SK-N-SH treated with all-trans-retinoic acid at 6 μM for 48 hours (cell line): ENCODE measurements around the gene DNLZ.
A peak's percentile ranks its signal among the peaks of the same experiment; 100 is the strongest.

Experiments used
- ATAC-seq: fragments of 200-7000 bp; cut with Tn5 transposase; 3 replicates; pipeline ENCODE4 v1.9.1; 2020; ENCODE audit warnings: mild to moderate bottlenecking, moderate library complexity
- ARNTL ChIP-seq: fragments of 450-650 bp; formaldehyde crosslinking; IDR thresholded peaks from 2 replicates; pipeline ENCODE4 v1.5.0; 2020; ENCODE audit warnings: low read depth, mild to moderate bottlenecking, moderate library complexity, borderline replicate concordance
- BACH2 ChIP-seq: fragments of 250-450 bp; sonication (Bioruptor Pico); IDR thresholded peaks from 2 replicates; pipeline ENCODE4 v1.9.0; 2021; ENCODE audit warnings: mild to moderate bottlenecking, borderline replicate concordance
- CSDC2 ChIP-seq: fragments of 250-450 bp; sonication (Bioruptor Pico); IDR thresholded peaks from 2 replicates; pipeline ENCODE4 v1.5.0; 2020; ENCODE audit warnings: mild to moderate bottlenecking, moderate library complexity
- ESRRG ChIP-seq: fragments of 250-450 bp; sonication (Bioruptor Pico); IDR thresholded peaks from 2 replicates; pipeline ENCODE4 v1.6.1; 2021; ENCODE audit warnings: mild to moderate bottlenecking
- GLIS3 ChIP-seq: fragments of 250-450 bp; sonication (Bioruptor Pico); IDR thresholded peaks from 2 replicates; pipeline ENCODE4 v1.5.0; 2020; ENCODE audit warnings: mild to moderate bottlenecking, moderate library complexity
- OSR1 ChIP-seq: fragments of 250-450 bp; sonication (Bioruptor Pico); IDR thresholded peaks from 2 replicates; pipeline ENCODE4 v1.8.0; 2022; ENCODE audit warnings: moderate library complexity, mild to moderate bottlenecking, inconsistent platforms
- PATZ1 ChIP-seq: fragments of 250-450 bp; sonication (Bioruptor Pico); IDR thresholded peaks from 2 replicates; pipeline ENCODE4 v1.8.0; 2020; ENCODE audit warnings: mild to moderate bottlenecking, moderate library complexity, borderline replicate concordance
- RARB ChIP-seq: fragments of 250-450 bp; sonication (Bioruptor Pico); IDR thresholded peaks from 2 replicates; pipeline ENCODE4 v1.8.0; 2021; ENCODE audit warnings: mild to moderate bottlenecking, moderate library complexity
- SNAI2 ChIP-seq: fragments of 250-450 bp; sonication (Bioruptor Pico); IDR thresholded peaks from 2 replicates; pipeline ENCODE4 v1.5.0; 2020; ENCODE audit warnings: mild to moderate bottlenecking, moderate library complexity
- TCF4 ChIP-seq: fragments of 250-450 bp; sonication (Bioruptor Pico); IDR thresholded peaks from 2 replicates; pipeline ENCODE4 v1.8.0; 2021; ENCODE audit warnings: mild to moderate bottlenecking, moderate library complexity, borderline replicate concordance
- TOX ChIP-seq: fragments of 250-450 bp; sonication (Bioruptor Pico); IDR thresholded peaks from 2 replicates; pipeline ENCODE4 v1.8.0; 2021; ENCODE audit warnings: mild to moderate bottlenecking, moderate library complexity, borderline replicate concordance
- TSHZ2 ChIP-seq: fragments of 250-450 bp; sonication (Bioruptor Pico); IDR thresholded peaks from 2 replicates; pipeline ENCODE4 v1.5.0; 2020; ENCODE audit warnings: mild to moderate bottlenecking, moderate library complexity
- ZC3H10 ChIP-seq: fragments of 250-450 bp; sonication (Bioruptor Pico); IDR thresholded peaks from 2 replicates; pipeline ENCODE4 v1.5.1; 2021; ENCODE audit warnings: mild to moderate bottlenecking, moderate library complexity
- ZFP3 ChIP-seq: fragments of 250-450 bp; sonication (Bioruptor Pico); IDR thresholded peaks from 2 replicates; pipeline ENCODE4 v1.5.0; 2020; ENCODE audit warnings: mild to moderate bottlenecking, moderate library complexity
- ZFP30 ChIP-seq: fragments of 450-650 bp; formaldehyde crosslinking; IDR thresholded peaks from 2 replicates; pipeline ENCODE4 v1.5.0; 2022; ENCODE audit warnings: mild to moderate bottlenecking, moderate library complexity
- ZNF565 ChIP-seq: fragments of 450-650 bp; formaldehyde crosslinking; conservative IDR thresholded peaks from 2 replicates; pipeline ENCODE4 v1.5.0; 2020; ENCODE audit warnings: low read depth, mild to moderate bottlenecking, moderate library complexity
- ZNF70 ChIP-seq: fragments of 450-650 bp; formaldehyde crosslinking; IDR thresholded peaks from 2 replicates; pipeline ENCODE4 v1.5.0; 2020; ENCODE audit warnings: mild to moderate bottlenecking, moderate library complexity
- ZNF8 ChIP-seq: fragments of 450-650 bp; formaldehyde crosslinking; IDR thresholded peaks from 2 replicates; pipeline ENCODE4 v1.5.0; 2020; ENCODE audit warnings: mild to moderate bottlenecking, moderate library complexity
- TF ChIP-seq, protein P1 (sequence below): fragments of 250-450 bp; sonication (Bioruptor Pico); IDR thresholded peaks from 2 replicates; pipeline ENCODE4 v1.5.1; 2021; ENCODE audit warnings: mild to moderate bottlenecking, moderate library complexity

Gene DNLZ

DNA sequence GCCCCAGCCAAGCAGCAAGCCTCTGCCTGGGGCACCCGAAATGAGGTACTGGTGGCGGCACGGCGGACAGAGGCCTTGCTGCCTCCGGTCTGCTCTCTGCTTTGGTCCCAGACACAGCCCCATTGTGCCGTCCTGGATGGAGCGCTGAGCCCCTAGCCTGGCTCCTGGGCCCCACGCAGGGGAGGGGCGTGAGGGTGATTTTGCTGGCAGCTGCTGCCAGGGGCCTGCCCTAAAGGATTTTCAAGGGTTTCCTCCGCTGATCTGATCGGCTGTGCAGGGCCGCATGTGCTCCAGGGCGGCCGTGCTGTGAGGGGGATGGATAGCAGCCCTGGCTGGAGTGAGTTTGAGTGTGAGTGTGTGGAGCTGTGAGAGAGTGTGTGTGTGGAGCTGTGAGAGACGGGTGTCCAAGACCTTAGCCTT, 34.9 kb downstream of the DNLZ start:
- TF ChIP-seq GLIS3: no peak

DNA sequence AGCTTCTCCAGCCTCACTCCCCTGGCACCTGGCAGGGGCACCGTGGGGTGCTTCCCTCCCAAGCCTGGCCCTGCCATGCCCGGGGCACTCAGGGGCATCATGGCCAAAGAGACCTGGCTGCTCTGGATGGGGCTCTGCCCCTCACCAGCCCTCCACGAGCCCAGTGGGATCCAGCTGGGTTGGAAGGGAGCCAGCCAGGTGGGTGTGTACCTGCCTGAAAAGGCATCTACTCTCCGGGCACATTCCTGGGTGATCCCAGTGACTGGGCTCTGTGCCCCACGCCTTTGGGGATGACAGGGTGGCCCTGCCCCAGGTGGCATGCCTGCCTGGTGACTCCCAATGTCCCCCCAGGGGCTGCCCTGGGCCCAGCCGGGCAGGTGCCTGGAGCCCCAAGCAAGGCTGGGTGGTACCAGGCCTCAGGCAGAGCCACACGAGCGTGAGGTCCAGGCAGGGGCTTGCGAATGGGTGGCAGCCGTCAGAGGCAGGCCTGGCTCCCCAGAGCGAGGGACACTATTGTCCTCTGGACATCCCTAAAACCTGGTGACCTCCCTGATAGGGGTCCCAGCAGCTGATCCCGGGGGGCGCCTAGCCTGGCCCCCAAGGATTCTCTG, 35.4 kb downstream of the DNLZ start:
- ATAC-seq: peak; percentile 26
- TF ChIP-seq TSHZ2 (no peak), OSR1 (CRISPR knock-in tag) (no peak), PATZ1 (no peak), CSDC2 (CRISPR knock-in tag) (no peak), ZFP30 (no peak), ESRRG (CRISPR knock-in tag) (no peak), TOX (CRISPR knock-in tag) (no peak), TCF4 (CRISPR knock-in tag) (no peak), ARNTL (no peak), BACH2 (no peak), GLIS3 (no peak), SNAI2 (CRISPR knock-in tag) (no peak), ZNF565 (CRISPR knock-in tag) (no peak), RARB (no peak)
- TF ChIP-seq, protein P1, sequence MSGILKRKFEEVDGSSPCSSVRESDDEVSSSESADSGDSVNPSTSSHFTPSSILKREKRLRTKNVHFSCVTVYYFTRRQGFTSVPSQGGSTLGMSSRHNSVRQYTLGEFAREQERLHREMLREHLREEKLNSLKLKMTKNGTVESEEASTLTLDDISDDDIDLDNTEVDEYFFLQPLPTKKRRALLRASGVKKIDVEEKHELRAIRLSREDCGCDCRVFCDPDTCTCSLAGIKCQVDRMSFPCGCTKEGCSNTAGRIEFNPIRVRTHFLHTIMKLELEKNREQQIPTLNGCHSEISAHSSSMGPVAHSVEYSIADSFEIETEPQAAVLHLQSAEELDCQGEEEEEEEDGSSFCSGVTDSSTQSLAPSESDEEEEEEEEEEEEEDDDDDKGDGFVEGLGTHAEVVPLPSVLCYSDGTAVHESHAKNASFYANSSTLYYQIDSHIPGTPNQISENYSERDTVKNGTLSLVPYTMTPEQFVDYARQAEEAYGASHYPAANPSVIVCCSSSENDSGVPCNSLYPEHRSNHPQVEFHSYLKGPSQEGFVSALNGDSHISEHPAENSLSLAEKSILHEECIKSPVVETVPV (CRISPR knock-in tag): no peak

More for the DNA sequence above, 34.9 kb downstream of the DNLZ start:
- peak; percentile 36 for ATAC-seq

DNA sequence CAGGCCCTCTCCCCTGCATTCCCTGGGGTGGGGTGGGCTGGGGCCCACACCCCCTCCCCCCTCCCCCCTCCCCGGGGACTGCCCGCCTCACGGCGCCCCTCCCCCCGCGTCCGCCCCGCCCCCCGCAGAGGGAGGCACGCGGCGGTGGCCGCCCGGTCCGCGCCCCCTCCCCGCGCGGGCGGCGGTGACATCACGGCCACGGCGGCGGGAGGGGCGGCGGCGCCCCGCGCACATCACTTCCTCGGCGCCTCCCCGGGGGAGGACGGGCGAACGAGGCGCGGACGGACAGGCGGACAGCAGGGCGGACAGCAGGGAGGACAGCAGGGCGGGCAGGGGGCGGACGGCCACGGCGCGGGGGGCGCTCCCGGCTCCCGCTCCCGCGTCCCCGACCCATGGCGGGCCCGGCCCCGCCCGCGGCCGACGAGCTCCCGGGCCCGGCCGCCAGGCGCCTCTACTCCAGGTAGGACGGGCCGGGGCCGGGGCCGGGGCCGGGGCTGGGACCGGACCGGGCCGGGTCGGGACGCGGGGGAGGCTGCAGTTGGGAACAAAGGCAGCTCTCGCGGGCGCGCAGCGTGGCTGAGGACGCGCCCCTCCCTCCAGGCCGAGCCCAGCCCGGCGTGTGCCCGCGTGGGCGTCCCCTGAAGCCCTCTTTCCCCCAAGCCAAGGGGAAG, 36.1 kb downstream of the DNLZ start, which contains the start of gene GPSM1:
TSS of gene GPSM1 (plus strand) at position 236 of the 671 bp plus-strand sequence. CDS start at position 393, 157 bp downstream.
- no peak for TF ChIP-seq ZNF70
- no peak for TF ChIP-seq ZNF565 (CRISPR knock-in tag)
- TF ChIP-seq ZFP30: no peak
- no peak for TF ChIP-seq OSR1 (CRISPR knock-in tag)
- TF ChIP-seq SNAI2 (CRISPR knock-in tag): no peak
- no peak for TF ChIP-seq ZC3H10 (CRISPR knock-in tag)
- TF ChIP-seq, protein P1 (CRISPR knock-in tag): no peak
- no peak for TF ChIP-seq ZNF8 (CRISPR knock-in tag)
- TF ChIP-seq TSHZ2: no peak
- no peak for TF ChIP-seq BACH2
- TF ChIP-seq ZFP3 (CRISPR knock-in tag): no peak
- no peak for TF ChIP-seq TOX (CRISPR knock-in tag)
- TF ChIP-seq PATZ1: no peak
- no peak for TF ChIP-seq ESRRG (CRISPR knock-in tag)
- ATAC-seq: peak; percentile 16
